HUDEP-2 (cell line): Measurements from ENCODE around the gene DLG2.

Experiments
- DNase-seq, 76 experiments: peaks; one replicate each; lab custom pipeline; 2025; ENCODE audit not compliant: unreplicated experiment in 76 of 76; lab: John Stamatoyannopoulos, UW

DLG2 gene

DNA sequence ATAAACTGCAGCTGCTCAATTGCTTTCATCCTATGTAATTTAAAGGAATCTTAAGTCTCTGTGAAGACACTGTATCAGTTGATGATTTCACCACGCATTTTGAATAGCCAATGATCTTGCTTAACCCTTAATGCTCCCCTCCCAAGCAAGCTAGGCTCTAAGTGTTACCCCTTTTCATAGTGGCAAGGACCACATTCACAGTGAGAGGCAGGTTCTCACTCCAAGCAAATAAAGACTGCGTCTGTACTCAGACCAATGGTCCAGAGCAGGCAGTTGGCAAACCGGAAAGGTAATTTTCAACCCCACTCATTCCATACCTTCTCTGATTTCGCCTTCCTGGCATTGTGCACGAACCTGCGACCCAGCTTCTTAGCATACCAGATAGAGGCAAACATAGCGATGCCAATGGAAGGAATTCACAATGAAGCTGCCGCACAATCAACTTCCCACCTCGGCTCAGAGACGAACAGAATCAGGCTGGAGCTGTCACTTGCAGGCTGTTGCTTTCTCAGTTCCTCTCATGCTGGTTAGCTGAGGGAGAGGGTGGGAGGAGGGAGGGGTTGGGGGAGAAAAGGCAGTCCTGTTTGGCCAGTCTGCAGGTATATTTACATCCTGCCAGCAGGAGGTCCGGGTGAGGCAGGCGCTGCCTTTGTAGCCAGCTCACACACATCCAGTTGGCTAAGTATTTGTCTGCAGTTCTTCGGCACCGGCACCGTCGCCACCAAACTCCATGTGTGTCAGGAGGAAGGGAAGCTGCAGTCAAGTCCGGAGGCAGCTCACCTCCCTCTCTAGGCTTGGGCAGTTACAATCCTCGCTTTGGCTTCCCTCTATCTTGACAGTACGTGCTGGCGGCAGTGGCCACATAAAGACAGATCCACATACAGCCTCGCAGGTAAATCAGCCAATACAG is 1189.8 kb downstream of the DLG2 start:
- DNase-seq = no peak

DNA sequence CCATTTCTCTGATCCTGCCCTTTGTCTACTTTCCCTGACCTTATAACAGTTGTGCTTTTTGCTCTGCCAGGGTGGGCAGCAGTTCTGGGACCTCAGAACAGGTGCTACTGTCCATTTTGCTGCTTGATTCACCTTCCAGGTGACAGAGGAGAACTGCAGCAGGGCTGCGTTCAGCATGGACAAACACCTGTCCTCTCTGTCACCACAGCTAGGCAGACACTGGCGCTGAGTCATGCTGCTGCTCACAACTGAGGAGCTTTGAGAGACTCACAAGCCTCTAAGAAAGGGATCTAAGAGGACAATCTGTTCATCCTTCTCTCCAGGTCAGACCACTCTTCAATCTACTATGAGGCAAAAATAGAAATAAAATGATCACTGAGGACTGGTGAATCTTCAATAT is 1196.5 kb downstream of the DLG2 start:
- no peak for DNase-seq

DNA sequence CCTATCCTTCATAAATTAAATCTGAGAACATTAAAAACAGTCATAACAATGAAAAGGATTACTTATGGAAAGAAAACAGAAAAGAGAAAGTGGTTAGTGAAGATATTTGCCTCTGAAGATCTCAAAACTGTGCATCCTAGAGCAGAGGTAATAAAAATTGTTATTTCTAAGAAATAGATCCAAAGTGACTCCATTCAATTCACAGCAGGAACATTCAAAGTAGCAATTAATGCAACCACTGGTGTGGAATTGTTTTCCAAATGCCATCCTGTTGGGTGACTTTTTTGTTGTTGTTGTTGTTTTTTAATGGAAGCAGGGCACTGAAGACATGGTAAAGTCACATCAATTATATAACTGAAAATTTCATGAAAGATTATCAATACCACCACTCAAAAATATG is 1201.5 kb downstream of the DLG2 start:
- DNase-seq = no peak

DNA sequence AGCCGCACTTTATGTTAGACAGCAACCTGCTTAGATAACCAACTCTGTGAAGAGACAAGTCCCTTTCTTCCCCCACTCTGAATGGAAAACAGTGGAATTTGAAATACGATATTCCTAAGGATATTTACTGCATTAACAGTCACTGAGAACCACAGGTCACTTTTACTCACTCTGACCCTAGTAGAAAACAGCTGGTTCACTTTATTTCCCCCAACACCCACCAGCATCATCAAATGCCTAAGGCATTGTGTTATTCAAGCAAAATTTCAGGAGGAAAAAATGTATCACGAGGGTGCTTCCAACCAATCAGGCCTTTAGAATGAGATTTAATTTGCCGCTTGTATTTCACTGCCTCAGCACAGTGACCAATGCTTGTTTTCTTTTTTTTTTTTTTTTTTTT is 1206.9 kb downstream of the DLG2 start:
- no peak for DNase-seq

DNA sequence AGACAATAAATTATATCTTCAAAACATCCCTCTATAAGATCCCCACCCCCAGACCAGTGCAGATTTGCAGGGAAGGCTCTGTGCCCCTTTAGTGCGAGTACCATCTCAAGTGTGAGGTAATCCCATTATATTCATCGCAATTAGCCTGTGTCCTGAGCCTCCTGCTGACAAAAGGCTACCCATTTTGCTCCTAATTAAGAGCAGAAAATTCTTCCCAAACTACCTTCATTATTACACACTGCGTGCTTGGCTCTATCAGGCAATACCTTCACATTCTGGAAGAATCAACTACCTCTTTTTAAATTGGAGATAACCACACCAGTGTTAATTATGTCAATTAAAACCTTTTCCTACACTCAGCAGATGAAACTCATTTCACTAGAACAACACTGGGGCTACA is 1207.5 kb downstream of the DLG2 start:
- DNase-seq = no peak

DNA sequence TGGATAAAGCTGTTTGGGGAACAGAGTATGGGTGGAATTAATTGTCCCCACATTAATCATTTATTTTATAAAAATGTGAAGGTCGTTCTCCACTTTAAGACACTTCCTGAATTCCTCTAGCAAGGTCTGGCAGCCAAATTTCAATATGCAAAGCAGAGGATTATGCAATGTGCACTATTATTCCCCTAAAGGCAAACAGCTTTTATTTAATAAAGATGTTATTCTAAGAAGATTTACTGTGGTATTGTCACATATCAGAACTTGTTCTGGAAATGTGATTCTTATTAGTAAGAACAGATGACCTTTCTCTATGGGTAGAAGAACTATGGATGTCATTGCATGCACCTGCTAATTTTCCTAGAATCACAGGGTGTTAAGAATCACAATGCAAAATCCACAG is 1212.2 kb downstream of the DLG2 start:
- DNase-seq = no peak

DNA sequence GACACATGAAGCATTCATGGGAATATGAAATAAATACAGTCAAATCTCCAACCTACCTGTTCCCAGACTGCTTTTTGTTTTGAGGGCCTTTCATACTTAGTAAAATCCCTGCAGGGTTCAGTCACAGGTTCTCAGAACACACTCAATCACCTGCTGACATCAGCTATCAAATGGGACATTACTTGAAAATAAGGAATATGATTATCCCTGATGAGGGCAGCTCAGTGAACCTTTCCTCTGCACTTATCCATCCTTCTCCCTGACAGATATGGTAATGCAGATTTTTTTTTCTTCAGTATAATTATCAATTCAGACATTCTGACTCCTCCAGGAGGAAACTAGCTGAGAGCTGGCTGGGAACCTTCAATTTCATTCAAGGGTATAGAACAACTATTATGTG is 1213.6 kb downstream of the DLG2 start:
- no peak for DNase-seq

DNA sequence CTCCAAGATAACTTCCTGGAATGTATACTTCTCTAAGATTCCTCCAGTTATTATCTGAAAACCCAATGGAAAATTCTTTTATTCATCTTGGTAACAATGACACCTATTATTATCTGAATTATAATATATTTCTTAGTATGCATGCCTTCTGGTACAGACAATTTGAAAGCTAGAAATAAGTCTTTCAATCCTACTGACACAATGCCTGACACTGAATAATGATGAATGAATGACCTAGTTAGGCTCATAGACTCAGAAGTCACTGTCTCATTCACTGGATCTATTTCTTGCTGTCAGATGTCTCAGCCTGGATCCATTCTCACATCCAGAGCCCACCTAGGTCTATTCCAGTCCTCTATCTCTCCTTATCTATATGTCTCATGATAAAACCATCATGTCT is 1214.3 kb downstream of the DLG2 start:
- DNase-seq = no peak

DNA sequence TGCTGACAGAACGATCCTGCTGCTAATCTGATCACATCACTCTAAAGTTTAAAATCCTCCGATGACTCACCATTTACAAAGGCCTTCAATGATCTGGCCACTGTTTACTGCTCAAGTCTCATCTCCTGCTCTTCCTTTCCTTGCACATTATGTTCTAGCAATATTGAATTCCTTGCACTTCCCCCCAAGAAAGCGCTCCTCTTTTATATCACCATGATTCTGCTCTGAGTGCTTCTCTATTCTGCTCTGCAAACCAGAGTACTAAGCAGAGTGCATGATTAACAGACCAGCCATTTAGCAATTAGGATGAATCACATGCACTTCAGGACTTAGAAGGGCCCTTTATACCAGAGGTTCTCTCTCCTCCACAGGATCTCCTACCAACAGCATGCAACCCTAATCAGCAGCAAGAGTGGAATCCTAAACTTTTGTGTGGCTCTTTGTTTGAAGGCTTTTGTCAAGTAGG is 1218.2 kb downstream of the DLG2 start:
- no peak for DNase-seq

DNA sequence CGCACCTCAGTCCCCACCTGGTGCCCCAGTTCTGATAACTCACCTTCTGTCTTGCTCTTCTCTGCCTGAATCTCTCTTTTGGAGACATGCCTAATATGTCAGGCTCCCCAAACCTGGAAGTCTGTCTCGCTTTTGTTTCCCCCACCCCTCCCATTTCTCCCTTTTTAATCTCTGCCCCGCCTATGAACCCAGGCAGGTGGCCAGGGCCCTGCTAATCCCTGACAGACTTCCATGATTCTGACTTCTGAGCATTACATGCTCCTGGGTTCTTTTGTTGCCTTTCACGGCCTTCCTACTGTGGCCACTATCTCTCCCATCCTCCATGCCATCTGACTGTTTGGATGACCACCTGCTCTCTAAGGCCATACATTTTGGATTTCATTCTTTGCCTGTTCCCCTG is 1220.1 kb downstream of the DLG2 start:
- no peak for DNase-seq

DNA sequence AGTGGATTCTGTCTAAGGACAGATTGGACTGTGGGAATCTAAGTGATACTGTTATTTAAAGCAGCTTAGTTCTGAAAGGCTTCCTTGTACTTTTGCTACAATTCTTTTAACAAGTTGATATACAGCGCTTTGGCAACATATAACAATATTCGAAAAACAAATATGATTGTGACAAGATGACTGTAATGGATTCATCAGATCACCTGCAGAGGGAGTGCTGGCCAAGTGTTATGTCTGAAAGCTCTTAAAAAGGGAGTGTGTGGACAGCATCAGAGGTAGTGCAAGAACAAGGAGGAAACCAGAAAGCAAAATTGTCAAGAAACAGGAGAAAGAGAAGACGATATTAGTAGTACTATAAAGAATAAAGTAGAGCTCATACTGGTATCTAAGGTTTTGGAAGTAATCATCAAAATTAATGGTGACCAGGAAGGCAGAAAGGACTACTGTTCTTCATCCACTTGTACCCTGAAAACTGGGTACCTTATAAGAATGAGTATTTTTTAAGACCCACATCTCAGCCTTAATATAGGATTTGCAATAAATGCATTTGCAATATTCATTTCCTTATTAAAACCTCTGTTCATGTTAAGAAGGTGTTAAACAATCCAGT is 1229.0 kb downstream of the DLG2 start:
- DNase-seq = peak in 1 of 76 experiments; percentile 1

DNA sequence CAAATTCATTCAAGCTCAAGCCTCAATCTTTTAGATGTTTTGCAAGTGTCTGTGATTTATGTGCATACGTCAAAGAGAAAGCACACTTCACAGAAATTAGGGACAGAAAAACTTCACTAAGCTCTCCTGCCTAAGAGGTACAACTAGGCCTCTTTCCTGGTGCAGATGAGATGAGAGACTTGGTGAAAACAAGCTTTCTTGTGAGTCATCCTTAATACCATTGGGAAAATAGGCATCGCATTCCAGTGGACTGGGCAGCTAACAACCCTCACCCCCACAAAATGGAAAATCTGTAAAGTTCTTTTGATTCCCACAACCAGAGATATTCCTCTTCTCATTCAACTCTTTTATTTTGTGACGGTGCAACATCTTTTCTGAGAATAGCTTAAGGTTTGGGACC is 1230.6 kb downstream of the DLG2 start:
- DNase-seq = no peak

DNA sequence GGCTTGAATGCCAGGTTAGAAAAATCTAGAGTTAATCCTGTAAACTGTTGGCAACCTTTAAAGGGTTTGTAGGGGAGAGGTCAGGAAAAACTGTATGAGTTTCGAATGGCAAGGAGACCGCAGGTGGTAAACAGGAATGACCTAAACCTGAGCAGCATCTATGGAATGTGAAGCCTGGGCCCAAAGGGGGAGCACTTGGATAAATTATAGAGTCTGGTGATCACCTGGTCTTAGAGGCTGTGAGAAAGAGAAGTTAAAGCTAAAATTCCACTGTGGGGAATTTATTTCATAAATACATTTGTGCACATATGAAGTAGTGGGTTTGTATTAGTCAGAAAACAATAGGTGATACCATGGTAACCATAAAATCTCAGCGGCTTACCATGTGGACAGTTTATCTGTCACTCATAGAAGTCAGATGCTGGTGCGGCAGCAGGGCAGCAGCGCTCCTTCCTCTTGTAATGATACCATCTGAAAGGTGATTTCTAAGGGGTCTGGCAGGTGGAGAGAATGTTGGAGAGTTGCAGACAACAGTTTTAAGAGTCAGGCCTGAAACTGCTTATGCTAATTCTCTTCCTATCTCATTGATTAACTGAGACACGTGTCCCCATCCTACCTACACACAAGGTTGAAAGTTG is 1236.6 kb downstream of the DLG2 start:
- no peak for DNase-seq

DNA sequence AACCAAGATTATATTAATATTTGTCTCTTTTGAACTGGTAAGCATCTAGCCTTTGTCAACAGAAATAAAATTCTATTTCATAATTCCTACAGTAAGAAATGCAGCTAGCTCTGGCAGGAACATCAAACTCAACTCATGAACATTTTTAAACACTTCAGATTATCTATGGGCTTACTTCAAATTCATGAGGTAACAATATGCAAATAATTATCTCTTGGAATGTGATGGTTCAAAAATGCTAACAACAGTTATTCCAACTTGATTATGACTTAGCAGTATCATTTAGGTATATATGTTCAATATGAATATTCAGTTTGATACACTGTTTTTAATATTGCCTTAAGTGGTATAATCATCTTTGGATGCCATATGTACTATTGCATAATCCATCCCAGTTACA is 1237.4 kb downstream of the DLG2 start:
- no peak for DNase-seq

DNA sequence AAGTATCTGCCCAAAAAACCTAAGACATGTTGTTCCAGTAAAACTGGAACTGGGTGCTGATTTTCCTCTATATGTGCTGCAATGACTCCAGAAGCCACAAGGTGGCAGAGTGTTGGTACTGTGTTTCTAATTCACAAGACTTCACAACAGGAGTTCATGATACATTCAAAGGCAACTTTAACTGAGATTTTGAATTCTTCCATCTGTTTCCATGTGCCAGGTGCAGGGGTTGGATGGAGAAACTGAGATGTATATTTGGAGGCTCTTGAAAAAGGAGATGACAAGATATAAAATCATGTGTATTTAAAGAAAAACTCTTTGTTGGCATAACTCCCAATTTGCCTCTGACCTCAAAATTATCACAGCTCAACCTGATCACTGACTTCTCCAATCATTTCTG is 1242.4 kb downstream of the DLG2 start:
- peak in 16 of 76 experiments; percentile 0 to 21 (median 4) for DNase-seq

DNA sequence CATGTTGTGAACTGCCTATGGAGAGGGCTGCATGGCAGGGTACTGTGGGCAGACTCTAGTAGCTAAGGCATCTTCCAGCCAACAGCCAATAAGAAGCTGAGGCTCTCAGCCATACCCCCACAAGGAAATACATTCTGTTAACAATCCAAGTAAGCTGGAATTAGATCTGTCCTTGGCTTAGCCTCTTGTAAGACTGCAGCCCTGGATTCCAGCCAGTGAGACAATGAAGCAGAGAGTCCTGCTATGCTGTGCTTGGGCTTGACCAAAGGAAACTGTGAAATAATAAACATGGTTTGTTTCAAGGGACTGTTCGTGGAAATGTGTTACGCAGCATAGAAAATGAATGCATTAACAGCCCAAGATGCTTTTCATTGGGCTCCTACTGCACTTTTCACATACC is 1243.6 kb downstream of the DLG2 start:
- DNase-seq = no peak

DNA sequence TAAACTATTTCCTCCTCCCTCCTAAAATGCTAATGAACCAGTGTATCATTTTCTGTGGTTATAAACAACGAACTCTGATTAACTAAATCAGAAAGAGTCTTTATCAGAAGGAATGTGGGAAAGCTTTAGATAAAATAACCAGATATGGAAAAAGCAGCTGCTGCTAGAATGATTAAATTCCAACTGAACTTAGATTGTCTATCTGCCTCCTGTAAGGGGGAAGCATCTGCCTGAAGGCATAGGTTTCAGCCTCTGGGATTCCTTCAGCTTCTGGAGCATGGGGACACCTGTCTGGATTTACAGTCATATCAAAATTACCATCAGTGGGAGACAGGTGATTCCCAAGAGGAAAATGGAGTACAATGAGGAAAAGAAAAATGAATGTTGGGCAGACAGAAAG is 1245.5 kb downstream of the DLG2 start:
- no peak for DNase-seq

DNA sequence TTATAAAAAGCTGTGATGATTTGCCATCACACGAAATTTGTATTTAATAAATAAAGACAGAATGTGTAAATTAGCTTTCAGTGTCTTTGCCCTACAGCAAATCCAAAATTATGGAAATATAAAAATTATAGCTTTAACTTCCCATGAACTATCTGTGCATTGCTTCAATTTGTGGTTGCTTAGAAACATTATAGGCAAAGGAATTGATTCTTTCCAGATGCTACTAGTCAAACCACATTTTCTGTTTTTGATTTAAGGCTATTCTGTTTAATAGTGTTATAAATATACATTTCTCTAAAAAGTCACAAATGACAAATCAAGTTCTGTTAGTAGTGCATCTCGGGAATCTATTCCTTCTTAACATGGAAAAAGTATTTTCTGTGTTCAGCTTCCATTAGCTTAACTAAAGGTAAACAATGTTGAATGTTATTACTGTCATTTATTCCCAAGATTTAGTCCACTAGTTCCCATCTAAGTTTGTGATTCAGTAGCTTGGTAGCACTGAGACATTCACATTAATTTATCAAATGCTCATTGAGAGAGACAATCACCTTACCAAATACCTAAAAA is 1254.7 kb downstream of the DLG2 start:
- DNase-seq = no peak

DNA sequence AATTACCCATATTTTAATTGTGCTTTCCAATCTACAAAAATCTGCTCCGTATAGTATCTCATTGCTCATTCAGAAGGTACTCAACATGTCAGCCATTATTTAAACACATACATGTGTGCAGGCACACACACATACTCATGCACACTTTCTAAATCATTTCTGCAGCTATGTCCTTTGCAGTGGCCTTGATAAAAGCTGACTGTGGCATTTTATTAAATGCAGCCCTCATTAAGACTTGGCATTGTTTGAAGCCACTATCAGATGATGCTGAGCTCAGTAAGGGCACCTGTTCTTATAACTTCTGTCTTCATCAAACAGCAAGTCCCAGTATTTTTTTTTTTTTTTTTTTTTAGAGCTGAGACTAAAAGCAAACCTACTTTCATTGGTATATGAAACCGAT is 1269.1 kb downstream of the DLG2 start:
- DNase-seq = no peak

DNA sequence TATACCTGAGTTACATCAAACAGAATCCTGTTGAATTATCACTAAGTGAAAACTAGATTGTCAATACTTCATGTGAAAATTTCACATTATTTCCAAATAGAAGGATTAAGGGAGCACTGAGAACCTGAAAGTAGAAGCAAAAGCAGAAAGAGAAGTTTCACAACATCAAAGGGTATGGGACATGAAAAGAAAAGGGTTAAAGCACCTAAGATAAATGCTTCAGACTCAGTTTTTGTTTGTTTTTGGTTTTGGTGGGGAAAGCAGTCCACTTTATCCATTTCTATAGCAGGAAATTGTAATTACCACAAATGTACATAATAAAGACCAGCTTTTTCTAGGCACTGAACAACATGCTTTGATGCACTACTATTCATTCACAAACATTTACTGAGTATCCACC is 1271.2 kb downstream of the DLG2 start:
- DNase-seq = no peak

DNA sequence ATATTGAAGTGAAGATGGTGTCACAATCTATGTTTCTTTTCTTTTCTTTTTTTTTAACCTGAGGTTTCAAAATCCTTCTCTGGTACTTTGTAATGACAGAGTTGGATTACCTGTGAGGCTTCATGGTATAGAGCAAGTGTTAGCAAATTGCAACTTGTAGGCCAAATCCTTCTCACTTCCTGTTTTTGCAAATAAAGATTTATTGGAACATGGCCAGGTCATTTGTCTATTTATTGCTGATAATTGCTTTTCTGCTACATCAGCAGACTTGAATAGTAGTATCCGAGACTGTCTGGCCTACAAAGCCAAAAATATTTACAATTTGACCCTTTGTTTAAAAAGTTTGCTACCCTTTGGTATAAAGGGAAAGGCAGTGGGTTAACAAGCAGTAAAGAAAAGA is 1281.5 kb downstream of the DLG2 start:
- no peak for DNase-seq
